Measurements from ENCODE around the gene MAP2K7.

The MAP2K7 gene

GRCh38 chr19:7932930-7933300 lies 29.2 kb downstream of the MAP2K7 start:
- TF ChIP-seq CTCF (IDR thresholded peaks at IDR 0.05; ENCODE audit: low read depth, low read length): no peak
- no peak overlapping the region for H3K4me3 ChIP-seq (ENCODE audit: low read depth, low read length)

GRCh38 chr19:7933411-7933810 lies 29.7 kb downstream of the MAP2K7 start:
- peak; percentile 14; the same call in 1 of the 2 replicates for TF ChIP-seq CTCF (IDR thresholded peaks at IDR 0.05; ENCODE audit: low read depth, low read length)
- no peak overlapping the region for H3K4me3 ChIP-seq (ENCODE audit: low read depth, low read length)

DNA sequence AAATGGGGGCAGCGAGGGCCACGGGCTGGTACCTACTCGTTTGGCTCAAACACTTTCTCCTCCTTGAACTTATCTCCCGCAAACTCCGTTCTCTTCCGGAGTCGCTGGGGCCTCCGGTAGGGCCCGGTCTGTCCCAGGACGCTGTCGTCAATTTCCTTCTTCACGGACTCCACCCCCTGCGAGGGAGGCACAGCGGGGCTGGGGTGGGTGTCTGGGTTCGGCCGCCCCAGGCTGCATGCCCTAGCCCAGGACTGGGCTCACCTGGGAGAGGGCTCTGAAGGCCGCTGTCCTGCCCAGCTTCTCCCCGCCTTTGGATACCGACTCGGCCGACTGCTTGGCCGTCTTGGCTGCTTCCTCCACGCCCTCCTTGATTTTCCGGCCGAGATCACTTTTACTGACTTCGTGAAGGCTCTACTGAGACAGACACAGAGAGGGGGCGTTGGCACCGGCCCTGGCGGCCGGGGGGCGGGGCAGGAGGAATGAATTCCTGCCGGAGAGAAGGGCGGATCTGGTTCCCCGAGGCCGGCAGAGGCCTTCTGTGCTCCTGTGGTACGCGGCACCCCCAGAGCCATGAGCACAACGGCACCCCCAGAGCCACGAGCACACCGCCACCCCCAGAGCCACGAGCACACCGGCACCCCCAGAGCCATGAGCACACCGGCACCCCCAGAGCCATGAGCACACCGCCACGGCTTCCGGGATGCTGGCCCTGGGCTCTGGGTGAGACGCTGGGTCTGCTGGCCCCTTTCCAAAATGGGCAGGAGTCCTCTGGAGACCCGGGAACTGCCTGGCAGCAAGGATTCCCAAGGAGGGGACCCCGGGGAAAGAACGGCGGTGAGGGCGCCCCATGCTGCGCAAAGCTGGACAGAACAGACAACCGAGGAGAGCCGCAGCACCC lies 30.4 kb downstream of the MAP2K7 start:
- TF ChIP-seq CTCF (IDR thresholded peaks at IDR 0.05; ENCODE audit: low read depth, low read length): no peak
- no peak overlapping the region for H3K4me3 ChIP-seq (ENCODE audit: low read depth, low read length)

- no peak for TF ChIP-seq CTCF (IDR thresholded peaks at IDR 0.05; ENCODE audit: low read depth, low read length)
- no peak overlapping the region for H3K4me3 ChIP-seq (ENCODE audit: low read depth, low read length)
Observed at GRCh38 chr19:7934766-7935165, 31.1 kb downstream of the MAP2K7 start.

GRCh38 chr19:7940841-7941240 lies 37.2 kb downstream of the MAP2K7 start:
- no peak for TF ChIP-seq CTCF (IDR thresholded peaks at IDR 0.05; ENCODE audit: low read depth, low read length)

DNA sequence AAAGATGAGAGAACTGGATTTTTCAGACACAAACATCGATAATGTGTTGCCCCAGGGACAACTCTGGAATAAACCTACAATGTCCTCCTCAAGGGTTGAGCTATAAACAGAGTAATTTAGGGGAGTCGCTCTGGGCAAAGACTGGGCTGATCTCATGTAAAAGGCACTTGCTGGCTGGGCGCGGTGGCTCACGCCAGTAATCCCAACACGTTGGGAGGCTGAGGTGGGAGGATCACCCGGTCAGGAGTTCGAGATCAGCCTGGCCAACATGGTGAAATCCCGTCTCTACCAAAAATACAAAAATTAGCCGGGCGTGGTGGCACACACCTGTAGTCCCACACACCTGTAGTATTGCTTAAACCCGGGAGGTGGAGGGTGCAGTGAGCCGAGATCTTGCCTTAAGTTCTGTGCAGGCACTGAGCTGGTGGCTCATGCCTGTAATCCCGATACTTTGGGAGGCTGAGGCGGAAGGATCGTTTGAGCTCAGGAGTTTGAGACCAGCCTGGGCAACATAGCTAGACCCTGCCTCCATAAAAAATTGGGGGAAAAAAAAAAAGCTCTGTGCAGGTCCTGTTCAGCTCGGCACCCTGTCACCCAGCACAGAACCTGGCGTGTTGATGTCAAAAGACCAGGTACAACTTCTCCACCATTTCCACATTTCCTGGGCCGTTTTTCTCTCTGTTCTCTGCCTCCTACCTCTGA lies 38.4 kb downstream of the MAP2K7 start:
- peak overlapping the region; percentile 76; the same call in 1 of the 2 replicates for H3K4me3 ChIP-seq (ENCODE audit: low read depth, low read length)
- TF ChIP-seq CTCF (IDR thresholded peaks at IDR 0.05; ENCODE audit: low read depth, low read length): no peak

More at GRCh38 chr19:7940841-7941240, 37.2 kb downstream of the MAP2K7 start:
- H3K4me3 ChIP-seq (ENCODE audit: low read depth, low read length): no peak overlapping the region

DNA sequence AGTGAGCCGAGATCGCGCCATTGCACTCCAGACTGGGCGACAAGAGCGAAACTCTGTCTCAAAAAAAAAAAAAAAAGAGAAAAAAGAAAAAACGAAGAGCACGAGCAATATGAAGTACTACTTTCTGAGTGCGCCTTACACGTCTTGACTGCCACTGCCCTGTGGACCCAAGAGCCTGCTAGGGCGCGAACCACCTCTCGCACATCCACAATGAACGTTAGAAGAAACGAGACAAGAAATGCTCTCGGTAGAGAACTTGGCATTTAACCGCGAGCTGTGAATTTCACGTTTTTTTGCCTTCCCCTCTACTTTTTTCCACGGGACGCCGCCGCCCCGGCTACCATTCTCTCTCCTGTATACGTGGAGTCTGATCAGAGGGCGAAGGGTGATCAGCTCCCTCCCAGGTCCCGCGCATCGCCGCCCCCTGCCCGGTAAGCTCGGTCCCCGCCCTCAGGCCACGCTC lies 39.3 kb downstream of the MAP2K7 start:
- TF ChIP-seq CTCF (IDR thresholded peaks at IDR 0.05; ENCODE audit: low read depth, low read length): no peak
- H3K4me3 ChIP-seq (ENCODE audit: low read depth, low read length): peak overlapping the region; percentile 76
